AG08395 (cell line): ENCODE measurements around the gene FOSB.
"Not testable (repeated sequence)": the region's sequence is repeated elsewhere in the genome, so short reads cannot be mapped to it uniquely, and the experiment has no call there.

Experiments
- DNase-seq: peaks from one replicate; pipeline ENCODE4 v3.0.0; 2012; ENCODE audit warnings: mixed read lengths, low spot score

The FOSB gene

GRCh38 chr19:45506246-45506988 is 38.6 kb downstream of the FOSB start:
- DNase-seq, result peak; percentile 91

- peak; percentile 81 for DNase-seq
Observed at GRCh38 chr19:45506989-45507871, 39.4 kb downstream of the FOSB start, which contains the start of gene VASP. TSS of gene VASP (plus strand) at chr19:45507479. CDS start at chr19:45507772, 293 bp downstream.

GRCh38 chr19:45507872-45508416 is 40.1 kb downstream of the FOSB start:
- DNase-seq, result peak; percentile 37

DNA sequence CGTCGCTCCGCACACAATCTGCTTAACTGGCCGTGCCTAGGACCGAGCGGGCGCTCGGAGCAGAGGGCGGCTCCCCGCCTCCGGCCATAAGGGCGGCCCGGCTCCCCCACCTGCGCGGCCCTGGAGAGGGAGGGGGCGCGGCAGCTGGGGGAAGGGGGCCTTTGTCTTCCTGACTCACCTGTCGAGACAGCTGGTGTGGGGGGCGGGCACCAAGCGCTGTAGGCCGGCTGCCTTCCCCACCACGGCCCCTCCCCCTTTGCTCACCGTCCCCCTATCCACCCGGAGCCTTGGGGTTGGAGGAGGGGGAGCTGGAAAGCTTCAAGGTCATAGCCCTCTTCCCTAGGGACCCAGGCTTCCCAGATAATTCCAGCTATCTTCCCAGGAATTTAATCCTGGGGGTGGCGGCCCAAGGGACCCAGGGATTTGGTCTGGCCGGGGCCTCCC is 40.6 kb downstream of the FOSB start:
- no peak for DNase-seq

- DNase-seq, result peak; percentile 82
Observed at GRCh38 chr19:45508861-45509691, 41.3 kb downstream of the FOSB start.

DNA sequence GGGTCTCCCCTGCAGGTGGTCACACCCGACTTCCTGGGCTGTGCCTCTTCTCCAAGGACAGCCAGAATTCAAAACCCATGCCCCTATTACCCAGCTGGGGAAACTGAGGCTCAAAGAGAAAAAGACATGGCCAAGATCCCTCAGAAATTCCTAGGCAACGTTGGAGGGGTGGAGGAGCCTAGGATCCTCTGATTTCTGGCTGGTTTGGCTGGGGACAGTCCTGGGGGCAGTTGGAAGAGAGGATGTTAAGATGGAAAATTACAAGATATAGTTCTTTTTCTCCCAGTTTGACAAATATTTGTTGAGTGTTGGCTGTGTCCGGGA is 41.9 kb downstream of the FOSB start:
- no peak for DNase-seq

DNA sequence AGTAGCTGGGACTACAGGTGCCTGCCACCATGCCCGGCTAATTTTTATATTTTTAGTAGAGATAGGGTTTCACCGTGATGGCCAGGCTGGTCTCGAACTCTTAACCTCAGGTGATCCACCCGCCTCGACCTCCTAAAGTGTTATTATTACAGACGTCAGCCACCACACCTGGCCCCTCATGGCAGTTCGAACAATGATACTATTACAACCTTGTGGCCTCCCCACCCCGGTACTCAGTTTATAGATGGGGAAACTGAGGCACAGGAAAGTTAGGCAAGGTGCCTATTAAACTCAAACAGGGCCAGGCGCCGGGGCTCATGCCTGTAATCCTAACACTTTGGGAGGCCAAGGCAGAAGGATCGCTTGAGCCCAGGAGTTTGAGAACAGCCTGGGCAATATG is 42.6 kb downstream of the FOSB start:
- DNase-seq, result not testable (repeated sequence)

DNA sequence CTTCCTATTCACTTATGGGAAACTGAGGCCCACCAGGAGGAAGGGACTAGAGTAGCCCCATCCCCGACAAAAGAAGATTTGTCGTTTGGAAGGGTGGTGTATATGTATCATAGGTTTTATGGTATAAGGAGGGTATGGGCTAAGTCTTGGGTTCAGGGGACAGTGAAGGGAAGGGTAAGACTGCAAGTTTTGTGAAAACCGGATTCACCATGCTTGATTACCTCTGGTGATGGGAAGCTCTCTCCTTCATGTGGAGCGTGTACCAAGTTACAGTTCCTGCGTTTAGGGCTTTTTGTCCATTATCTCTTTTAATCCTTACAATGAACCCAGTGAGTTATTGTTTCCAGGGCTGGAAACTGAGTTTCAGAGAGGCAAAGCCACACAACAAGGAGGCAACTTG is 43.3 kb downstream of the FOSB start:
- no peak for DNase-seq

GRCh38 chr19:45512881-45513483 is 45.2 kb downstream of the FOSB start:
- DNase-seq, result no peak

DNA sequence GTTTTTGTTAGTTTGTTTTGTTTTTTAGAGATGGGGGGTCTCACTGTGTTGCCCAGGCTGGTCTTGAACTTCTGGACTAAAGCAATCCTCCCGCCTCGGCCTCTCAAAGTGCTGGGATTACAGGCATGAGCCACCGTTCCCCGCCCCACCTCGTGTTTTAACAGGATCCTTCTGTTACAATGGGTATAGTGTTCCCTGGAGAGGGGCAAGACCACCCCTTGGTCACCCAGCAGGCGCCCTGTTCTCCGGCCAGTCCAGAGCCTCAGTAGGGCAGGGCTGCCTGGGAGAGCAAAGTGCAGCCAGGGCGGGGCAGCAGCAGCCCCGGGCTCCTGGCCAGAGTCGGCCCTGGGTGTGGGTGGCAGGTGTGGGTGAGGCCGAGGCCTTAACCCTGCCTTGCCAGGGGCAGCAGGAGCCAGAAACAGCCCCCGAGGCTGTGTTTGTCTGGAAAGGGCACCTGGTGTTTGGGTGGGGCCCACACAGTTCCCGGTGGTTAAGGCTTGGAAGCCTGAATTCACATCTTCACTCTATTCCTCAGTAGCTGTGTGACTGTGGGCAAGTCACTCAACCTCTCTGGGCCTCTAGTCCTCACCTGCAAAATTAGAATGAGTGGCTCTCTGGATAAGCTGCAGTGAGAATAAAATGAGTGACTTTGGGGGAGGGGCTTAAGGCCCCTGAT is 46.7 kb downstream of the FOSB start:
- DNase-seq, result no peak

- no peak for DNase-seq
Observed at GRCh38 chr19:45515081-45515624, 47.4 kb downstream of the FOSB start.

DNA sequence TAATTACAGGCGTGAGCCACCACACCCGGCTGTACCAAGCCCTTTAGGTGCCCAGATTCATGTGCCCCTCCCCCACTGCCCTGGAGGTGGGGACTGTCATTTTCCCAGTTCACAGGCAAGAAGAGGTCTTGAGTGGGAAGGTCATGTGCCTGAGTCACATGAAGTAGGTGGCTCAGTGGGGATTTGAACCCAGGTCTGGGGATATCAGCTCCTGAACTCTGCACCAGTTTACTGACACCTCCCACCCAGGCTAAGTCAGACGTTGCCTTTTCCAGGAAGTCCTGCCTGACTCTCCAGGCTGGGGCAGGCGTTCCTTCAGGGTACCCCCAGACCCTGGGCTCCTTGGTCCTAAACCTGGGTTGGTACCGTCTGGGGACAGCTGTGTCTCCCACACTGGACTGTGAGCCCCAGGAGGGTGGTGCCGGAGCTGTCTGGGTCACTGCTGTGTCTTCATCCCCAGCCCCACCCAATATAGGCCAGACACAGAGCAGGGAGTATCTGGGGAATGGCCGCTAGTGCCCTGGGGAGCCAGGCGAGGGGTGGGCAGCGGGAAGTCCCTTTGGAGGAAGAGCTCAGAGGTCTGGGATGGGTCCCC is 48.1 kb downstream of the FOSB start:
- DNase-seq, result no peak

- no peak for DNase-seq
Observed at GRCh38 chr19:45517238-45517637, 49.4 kb downstream of the FOSB start.

GRCh38 chr19:45517641-45518468 is 50.1 kb downstream of the FOSB start:
- no peak for DNase-seq

DNA sequence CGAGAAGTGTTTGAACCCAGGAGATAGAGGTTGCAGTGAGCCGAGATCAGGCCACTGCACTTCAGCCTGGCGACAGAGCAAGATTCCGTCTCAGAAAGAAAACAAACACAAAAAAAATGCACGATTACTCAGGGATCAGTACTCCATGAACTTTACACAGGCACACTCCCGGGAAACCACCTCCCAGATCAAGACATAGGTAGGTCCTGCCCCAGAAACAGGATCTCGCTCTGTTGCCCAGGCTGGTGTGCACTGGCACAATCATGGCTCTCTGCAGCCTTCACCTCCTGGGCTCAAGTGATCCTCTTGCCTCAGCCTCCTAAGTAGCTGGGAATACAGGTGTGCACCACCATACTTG is 50.7 kb downstream of the FOSB start:
- DNase-seq, result no peak

DNA sequence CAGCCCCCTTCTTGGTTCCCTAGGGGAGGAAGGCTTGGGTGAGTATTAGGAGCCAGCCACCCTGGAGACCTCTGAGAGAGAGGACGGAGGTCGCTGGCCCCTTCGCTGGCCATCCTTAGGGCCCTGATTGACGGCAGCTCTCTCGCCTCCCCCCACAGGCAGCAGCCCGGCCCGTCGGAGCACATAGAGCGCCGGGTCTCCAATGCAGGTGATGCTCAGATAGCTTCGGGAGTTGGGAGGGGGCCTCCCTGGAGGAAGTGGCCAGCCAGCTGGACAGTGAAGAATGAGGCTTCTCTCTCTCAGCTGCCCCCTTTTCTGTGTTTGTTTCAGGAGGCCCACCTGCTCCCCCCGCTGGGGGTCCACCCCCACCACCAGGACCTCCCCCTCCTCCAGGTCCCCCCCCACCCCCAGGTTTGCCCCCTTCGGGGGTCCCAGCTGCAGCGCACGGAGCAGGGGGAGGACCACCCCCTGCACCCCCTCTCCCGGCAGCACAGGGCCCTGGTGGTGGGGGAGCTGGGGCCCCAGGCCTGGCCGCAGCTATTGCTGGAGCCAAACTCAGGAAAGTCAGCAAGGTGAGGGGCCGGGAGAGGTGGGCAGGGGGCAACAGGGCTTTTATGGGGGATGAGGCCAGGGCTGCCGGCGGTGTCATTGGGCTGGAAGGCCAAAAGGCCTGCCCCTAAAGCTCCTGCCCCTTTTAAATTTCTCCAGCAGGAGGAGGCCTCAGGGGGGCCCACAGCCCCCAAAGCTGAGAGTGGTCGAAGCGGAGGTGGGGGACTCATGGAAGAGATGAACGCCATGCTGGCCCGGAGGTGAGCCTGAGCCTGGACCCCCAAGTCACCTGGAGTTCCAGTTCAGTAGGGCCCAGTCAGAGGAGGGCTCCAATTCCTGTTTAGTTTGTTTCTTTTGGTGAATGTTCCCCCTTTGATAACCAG is 54.5 kb downstream of the FOSB start:
- DNase-seq, result no peak

DNA sequence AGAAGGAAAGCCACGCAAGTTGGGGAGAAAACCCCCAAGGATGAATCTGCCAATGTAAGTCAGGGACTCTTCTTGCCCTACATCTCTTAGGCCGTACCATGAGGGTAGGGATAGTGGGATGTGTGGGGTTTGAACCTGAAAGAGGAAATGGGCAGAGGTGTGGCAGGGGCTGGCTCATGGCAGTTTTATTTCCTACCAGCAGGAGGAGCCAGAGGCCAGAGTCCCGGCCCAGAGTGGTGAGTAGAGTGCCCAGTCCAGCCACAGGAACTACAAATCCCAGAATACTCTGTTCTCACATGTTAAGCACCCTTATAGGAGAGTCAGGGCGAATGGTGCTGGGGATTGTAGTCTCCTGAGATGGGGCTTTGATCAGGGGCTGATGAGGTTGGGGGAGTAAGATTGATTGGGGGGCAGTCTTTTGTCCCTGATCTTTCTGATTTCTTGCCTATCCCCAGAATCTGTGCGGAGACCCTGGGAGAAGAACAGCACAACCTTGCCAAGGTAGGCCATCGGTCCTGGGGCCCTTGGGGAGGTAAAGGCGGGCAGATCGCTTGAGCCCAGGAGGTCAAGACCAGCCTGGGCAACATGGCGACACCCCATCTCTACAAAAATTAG is 56.0 kb downstream of the FOSB start:
- peak; percentile 90 for DNase-seq

GRCh38 chr19:45524575-45525129 is 56.9 kb downstream of the FOSB start:
- DNase-seq, result no peak
